ENCODE results near the gene STUM.

Gene STUM

DNA sequence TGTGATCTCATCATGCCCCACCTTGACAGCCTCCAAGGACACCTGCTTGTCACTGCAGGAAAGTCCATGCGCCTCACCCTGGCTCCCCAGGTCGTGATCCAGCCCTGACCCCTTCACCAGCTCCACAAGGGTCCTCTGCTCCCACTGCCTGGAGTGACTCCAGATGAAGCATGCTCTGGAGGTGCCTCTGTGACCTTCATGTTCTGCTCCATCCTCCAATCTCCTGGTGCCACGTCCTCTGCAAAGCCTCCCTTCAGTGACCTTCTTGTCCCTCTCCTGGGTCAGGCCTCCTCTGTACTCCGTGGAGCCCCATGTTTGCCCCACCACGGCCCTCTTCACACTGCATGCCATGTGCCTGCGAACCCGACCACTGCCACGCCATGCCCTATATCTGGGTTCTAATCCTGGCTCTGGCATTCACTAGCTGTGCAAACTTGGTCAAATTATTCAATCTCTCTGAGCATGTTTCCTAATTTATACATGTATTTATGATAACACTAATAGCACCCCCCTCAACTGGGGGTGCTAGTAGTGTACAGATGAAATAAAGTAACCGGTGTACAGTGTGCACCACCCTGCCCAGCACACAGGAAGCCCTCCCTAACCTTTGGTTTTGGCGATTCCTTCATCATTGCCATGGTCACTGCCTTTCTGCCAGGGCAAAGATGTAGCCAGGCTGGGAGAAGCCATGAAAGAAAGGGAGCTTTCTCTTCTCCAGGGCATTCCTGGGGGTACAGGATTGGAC lies 77.4 kb downstream of the STUM start:
- no peak overlapping the region for H3K4me3 ChIP-seq (ENCODE audit: low read depth, low read length)
- no peak for TF ChIP-seq CTCF (IDR thresholded peaks at IDR 0.05; ENCODE audit: borderline replicate concordance, insufficient read depth, low read depth, low read length)

DNA sequence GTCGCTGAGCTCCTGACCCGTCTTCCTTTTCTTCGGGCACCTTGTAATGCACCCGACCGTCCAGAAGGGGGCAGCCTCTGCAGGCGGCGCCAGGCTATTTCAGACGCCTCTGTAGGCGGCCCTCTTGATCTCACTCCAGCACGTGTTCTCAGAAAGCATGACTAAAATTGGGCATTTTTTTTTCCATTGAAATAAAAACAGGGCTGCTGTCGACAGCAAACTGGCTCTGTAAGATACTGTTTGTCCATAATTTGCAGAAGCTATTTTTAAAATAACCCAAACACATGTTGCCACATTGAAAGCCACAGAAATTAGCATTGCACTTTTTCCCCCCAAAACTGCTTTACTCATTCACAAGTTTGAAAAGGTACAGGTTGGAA lies 78.0 kb downstream of the STUM start:
- no peak overlapping the region for H3K4me3 ChIP-seq (ENCODE audit: low read depth, low read length)
- TF ChIP-seq CTCF (IDR thresholded peaks at IDR 0.05; ENCODE audit: borderline replicate concordance, insufficient read depth, low read depth, low read length) = peak; percentile 86

- TF ChIP-seq CTCF (IDR thresholded peaks at IDR 0.05; ENCODE audit: borderline replicate concordance, insufficient read depth, low read depth, low read length) = no peak
- no peak overlapping the region for H3K4me3 ChIP-seq (ENCODE audit: low read depth, low read length)
Observed at GRCh38 chr1:226627050-226627755, 78.6 kb downstream of the STUM start.

- H3K4me3 ChIP-seq (ENCODE audit: low read depth, low read length) = no peak overlapping the region
- no peak for TF ChIP-seq CTCF (IDR thresholded peaks at IDR 0.05; ENCODE audit: borderline replicate concordance, insufficient read depth, low read depth, low read length)
Observed at GRCh38 chr1:226627924-226628611, 79.5 kb downstream of the STUM start.

DNA sequence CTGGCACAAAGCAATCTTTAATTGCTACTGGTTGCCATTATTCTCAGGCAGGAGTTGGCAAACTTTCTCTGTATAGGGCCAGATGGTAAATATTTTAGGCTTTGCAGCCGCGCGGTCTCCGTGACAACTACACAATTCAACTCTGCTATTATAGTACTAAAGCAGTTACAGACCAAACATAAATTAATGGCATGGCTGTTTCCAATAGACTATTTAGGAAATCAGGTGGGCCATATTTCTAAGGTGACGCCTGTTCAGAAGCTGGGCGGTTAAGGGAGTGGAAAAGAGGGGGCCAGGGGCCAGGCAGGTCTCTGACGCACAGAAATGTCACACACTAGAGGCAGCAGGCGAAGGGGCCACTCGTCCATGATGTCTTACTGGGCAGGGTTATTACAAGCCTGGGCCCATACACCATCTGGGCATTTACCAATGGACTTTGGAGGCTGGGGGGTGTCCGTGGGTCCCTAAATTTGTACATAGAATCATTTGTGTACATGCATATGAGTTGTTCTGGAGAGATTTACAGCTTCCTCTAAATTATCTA lies 80.1 kb downstream of the STUM start:
- no peak for TF ChIP-seq CTCF (IDR thresholded peaks at IDR 0.05; ENCODE audit: borderline replicate concordance, insufficient read depth, low read depth, low read length)
- H3K4me3 ChIP-seq (ENCODE audit: low read depth, low read length) = no peak overlapping the region

DNA sequence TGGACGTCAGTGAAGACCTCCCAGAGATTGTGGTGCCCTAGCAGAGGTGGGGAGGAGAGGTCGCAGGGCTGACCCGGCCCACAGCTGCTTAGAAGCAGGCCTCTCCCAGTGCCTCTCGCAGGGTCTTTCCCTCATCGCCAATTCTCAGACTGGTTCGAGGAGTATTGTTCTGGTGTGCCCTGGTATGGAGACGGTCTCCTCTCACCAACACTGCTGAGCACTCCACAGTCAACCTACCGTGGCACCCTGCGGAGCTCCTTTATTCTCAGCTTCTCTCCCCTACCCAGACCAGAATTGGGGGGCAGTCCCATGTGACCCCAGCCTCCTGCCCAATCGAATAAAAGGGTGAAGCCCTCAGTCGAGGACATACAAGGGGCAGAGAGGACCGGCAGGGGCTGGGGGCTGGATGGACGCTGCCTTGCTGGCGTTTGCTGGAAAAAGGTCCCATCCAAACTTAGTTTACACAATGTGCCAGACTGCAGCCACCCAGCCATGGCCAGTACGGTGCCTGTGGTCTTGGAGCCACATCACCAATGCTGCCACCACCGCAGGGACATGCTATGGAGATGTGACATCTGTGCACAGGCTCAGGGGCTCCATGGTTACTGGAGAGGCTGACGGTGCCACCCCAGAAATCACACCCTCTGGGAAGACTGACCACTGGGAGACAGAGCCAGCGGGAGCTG lies 80.8 kb downstream of the STUM start:
- no peak for TF ChIP-seq CTCF (IDR thresholded peaks at IDR 0.05; ENCODE audit: borderline replicate concordance, insufficient read depth, low read depth, low read length)
- no peak overlapping the region for H3K4me3 ChIP-seq (ENCODE audit: low read depth, low read length)

Measured in GM12875 (cell line).